HG03066 (cell line): Measurements from ENCODE around the gene TMEM151B.

Source experiments
- ATAC-seq: cut with Tn5 transposase; IDR thresholded peaks from one replicate; pipeline ENCODE4 v1.9.1; 2021; ENCODE audit warnings: low read depth; ENCODE audit not compliant: unreplicated experiment

The TMEM151B gene

DNA sequence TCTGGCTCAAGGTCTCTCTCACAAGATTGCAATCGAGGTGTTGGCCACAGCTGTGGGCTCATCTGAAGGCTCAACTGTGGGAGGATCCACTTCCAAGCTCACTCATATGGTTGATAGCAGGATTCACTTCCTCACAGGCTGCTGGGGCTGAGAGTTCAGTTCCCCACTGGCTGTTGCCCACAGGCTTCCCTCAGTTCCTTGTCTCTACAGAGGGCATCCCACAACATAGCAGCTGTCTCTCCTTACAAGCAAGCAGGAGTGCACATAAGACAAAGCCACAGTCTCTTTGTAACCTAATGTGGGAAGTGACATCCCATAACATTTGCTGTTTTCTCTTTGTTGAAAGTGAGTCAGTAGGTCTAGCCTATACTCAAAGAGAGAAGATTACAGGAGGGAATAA, 86.2 kb downstream of the TMEM151B start:
- no peak for ATAC-seq
